Cortex of kidney (tissue), 1 donor: ENCODE measurements around the gene OIP5.
"Not testable (repeated sequence)": the region's sequence is repeated elsewhere in the genome, so short reads cannot be mapped to it uniquely, and the experiment has no call there.

Experiments
- DNase-seq: peaks from one replicate; lab custom pipeline; 2025; lab: John Stamatoyannopoulos, UW

OIP5 gene

DNA sequence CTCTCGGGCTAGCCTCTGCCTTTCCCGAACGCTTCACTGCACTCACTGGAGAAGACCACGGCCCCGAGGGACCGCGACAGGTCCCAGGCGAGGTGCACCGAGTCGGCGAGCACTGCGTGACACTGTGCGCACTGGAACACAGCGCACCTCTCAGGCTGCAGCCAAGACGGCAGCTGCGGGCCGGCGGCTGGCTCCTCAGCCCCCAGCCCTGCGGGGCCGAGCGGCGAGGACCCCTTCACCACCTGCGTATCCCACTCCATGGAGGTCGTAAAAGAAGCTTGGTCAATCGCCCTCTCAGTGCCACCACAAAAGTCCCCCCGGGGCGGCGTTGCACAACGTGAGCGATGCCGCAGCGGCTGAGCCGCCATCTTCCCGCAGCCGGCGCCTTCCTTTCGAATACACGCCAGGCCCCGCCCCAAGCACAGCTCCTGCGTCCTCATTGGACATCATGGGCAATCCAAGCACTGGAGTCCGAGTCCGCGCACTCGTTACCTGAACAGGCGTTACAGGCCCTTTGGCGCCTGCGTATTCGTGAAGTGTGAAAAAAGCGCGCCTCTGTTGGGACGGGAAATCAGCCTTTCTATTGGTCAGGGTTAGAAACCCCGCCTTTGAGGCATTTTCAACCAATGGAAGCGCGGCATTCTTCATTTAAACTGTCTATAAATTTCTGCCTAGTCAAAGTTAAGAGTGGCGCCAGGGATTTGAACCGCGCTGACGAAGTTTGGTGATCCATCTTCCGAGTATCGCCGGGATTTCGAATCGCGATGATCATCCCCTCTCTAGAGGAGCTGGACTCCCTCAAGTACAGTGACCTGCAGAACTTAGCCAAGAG is at the start of gene OIP5, which contains the start of gene NUSAP1:
Gene OIP5, minus strand, starts transcription at position 398 of the 832 bp plus-strand sequence. Its CDS starts 30 bp downstream, at position 368.
Gene NUSAP1, plus strand, starts transcription at position 688 of the 832 bp plus-strand sequence. Its CDS starts 77 bp downstream, at position 765.
- no peak for DNase-seq

GRCh38 chr15:41377978-41378377 is 45.6 kb upstream of the OIP5 start:
- DNase-seq, result no peak

DNA sequence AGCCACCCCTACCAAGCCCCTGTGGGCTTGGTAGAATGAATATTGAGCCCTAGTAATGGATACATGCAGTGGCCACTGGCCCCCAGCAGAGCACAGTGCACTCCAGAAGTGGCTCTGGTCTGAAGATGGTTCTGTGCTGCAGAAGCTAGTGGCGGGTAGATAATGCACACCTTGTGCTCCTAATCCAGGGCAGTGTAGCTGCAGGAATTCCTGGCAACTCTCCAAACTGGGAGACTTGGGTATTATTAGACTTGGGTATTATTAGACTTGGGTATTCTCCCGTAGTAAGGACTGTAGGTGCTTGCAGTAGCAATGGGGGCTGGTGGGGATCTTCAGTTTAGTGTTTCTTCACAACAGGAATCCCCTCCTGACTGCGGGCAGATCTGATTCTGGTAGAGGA is 35.0 kb upstream of the OIP5 start:
- DNase-seq, result no peak

GRCh38 chr15:41354371-41354770 is 22.0 kb upstream of the OIP5 start:
- DNase-seq, result no peak

DNA sequence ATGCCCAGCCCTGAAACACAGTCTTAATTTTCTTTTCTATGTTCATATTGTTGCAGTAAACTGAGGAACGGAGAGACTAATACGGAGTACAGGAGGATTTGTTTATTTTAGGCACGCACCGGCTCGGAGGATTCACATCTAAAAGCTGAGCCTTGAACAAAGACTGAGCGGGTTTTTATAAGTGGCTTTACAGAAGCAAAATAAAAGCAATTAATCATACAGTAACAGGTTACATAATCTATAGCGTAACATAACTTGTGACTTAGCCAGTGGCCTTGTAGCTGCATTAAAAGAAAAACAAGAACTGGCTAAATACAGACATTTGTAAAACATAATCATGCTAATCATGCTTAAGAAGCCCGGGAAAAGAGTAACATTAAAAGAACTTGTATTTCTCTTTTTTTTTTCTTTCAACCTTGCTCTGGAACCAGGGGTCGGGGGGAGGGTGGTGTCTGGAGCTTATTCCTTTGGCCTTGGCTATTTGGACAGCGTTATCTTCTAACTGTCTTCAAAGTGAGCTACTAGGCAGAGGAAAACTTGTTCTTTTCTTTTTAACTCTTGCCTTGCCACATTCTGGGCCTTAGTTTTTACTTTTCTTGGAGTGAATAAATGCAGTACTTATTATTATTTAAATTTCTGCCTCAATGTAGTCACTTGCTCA is 17.8 kb upstream of the OIP5 start:
- no peak for DNase-seq

DNA sequence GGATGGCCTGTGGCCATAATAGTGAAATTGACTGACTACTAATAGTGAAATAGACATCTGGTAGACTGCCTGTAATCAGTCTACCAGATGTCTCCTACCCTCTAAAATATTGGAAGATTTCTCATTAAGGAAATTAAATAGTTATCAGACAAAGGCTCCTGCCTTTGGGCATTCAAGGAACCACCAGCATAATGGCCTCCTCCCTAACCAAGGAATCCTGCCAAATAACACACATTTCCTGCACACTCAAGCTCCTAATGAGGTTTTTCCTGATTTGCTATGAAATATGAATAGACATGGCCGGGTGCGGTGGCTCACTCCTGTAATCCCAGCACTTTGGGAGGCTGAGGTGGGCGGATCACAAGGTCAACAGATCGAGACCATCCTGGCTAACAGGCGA is 14.8 kb upstream of the OIP5 start:
- DNase-seq, result no peak

DNA sequence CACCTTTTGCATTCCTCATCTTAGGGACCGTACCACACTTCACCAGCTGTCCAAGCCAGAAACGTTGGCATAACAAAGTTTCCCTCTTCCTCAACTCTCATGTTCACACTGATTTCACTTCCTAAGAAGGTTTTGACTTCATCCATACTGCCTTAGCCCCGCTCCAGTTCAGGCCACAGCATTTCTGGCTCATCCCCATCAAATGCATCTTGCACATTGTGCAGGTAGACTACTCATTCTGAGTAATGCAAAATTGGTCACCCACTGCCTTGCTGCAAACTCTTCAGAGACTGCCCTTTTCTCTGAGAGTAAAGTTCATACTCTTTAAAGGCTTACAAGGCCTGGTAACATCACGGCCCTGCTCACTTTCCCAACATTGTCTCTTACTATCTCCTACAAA is 9.1 kb upstream of the OIP5 start:
- DNase-seq, result no peak

DNA sequence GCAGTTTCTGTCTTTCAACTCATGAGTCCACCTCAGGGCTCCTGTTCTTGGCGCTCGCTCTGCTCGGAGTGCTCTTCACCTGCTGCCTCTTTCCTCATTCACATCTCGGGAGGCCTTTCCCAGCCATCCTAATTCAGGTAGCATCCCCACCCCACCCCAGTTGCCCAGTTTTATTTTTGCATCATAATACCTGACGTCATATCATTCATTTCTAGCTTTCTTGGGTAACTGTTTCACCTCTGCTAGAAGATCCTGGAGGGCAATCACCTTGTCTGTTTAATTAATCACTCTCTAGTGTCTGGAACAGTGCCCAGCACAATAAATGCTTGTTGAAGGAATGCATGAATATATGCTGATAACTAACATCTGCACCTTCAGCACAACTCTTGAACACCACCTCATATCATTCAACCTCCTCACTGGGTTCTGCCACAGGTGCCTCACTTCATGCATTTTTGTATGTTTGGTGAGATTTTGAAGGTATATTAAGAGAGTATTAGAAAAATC is 7.9 kb upstream of the OIP5 start:
- no peak for DNase-seq

DNA sequence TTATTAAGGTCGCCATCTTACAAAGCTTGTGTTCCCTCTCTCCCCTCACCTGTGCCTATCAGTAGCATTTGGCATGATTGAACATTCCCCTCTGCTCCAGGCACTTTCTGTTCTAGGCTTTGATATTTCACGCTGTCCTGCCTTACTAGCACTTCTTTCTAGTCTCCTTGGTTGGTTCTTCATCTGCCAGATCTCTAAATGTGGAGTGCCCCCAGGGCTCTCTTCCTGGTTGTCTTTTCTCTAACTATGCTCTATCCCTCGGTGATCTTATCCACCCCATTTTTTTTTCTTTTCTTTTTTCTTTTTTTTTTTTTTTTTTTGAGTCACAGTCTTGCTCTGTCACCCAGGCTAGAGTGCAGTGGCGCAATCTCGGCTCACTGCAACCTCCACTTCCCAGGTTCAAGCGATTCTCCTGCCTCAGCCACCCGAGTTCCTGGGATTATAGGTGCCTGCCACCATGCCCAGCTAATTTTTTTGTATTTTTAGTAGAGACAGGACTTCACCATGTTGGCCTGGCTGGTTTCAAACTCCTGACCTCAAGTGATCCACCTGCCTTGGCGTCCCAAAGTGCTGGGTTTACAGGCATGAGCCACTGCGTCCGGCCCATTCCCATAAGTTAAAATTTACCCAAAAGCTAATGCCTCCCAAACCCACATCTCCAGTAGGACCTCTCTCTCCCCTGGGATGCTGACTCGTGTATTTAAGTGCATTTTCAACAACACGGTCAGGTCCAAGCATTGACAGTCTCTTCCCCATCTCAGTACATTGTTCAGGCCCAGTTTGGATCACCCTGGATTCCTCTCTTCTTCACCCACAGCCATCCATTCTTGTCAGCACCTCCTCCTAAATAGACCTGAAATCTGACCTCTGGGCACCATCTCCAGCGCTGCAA is 5.5 kb upstream of the OIP5 start:
- no peak for DNase-seq

- DNase-seq, result no peak
Measured at GRCh38 chr15:41337047-41337446, 4.7 kb upstream of the OIP5 start.

DNA sequence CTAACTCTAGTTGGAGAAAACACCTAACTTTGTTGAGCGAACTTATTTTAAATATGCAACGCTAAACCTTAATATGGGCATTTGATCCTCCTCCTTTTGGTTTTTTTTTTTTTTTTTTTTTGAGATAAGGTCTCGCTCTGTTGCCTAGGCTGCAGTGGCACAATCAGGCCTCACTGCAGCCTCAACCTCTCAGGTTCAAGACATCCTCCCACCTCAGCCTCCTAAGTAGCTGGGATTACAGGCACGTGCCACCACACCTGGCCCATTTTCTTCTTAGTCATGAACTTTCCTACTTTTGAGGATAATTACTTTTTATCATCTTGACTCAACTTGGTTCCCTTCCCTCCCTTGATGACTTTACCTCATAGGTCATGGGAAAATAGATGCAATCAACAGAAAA is 4.2 kb upstream of the OIP5 start:
- no peak for DNase-seq

DNA sequence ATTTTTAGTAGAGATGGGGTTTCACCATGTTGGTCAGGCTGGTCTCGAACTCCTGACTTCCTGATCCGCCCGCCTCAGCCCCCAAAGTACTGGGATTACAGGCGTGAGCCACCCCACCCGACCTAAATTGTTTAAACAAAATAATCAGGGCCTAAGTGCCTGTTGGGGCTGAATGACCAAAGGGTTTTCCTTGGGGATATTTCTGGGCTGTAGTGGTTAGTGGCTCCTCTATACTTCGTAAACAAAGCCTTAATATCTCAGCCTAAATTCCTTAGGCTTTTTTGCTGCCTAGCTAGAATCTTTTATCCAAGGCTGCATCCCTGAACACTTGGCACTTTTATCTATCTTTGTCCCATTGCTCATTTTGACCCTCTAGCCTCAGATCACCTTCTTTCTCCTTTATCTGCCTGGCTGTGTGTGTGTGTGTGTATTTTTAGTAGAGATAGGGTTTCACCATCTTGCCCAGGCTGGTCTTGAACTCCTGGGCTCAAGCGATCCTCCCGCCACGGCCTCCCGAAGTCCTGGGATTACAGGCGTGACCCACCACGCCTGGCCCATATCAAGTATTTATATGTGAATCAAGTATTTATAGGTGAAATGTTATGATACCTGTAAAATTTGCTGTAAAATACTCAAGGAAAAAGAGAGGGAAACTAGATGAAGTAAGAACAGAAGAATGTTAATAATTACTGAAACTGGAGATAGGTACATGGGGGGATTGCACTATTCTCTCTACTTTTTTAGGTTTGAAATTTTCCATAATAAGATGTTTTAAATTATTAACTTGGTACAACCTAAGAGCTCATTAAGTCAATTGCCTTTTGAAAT is 2.1 kb upstream of the OIP5 start:
- DNase-seq, result no peak

- DNase-seq, result no peak
Measured at GRCh38 chr15:41333026-41333562, 703 bp upstream of the OIP5 start.

GRCh38 chr15:41331833-41332193 is 578 bp downstream of the OIP5 start:
- no peak for DNase-seq

DNA sequence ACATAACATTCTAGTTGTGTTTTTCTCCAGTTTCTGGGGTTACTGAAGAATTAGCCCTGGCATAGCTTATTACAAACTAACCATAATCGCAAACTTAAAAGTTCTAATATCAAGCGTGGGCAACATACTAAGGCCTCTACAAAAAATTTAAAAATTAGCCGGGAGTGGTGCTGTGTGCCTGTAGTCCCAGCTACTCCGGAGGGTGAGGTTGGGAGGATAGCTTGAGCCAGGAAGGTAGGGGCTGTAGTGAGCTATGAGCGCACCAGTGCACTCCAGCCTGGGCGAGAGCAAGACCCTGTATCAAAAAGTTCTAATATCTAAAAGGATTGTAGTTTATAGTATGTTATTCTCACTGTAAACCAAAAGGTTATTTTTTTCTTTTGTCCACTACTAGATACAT is 1.1 kb downstream of the OIP5 start:
- DNase-seq, result no peak

- no peak for DNase-seq
Measured at GRCh38 chr15:41323611-41324010, 8.8 kb downstream of the OIP5 start.

- not testable (repeated sequence) for DNase-seq
Measured at GRCh38 chr15:41320805-41321330, 11.5 kb downstream of the OIP5 start.

GRCh38 chr15:41309226-41309905 is 23.0 kb downstream of the OIP5 start:
- DNase-seq, result no peak

GRCh38 chr15:41307679-41308078 is 24.7 kb downstream of the OIP5 start:
- DNase-seq, result no peak

DNA sequence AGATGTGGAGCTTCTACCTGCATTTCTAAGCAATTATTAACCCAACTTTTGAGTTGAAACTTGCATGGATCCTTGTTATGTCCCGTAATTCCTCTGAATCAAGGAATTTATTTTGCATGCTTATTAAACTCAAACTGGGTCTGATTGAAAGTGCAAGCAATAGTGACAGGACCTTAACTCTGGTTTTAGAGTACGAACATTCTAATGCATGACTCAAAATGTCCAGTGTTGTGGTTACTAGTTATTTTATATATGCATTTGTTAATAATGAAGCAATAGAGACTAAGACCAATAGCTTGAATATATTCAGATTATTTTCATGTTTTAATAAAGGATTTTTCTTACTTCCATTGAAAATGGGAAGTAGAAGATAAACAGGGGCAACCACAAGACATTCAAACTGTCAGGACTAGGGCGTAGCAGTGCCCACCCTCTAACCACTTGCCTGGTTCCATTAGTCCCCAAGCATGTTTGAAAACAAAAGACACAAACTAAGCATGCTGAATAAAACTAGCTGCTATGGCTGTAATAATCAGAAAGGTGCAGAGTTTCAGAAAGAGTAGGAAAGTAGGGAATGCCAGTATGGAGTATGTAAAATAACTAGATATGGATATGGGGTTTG is 28.1 kb downstream of the OIP5 start:
- no peak for DNase-seq
